ENCODE data around the gene LRFN4.
A peak's percentile ranks its signal among the peaks of the same experiment; 100 is the strongest.

The LRFN4 gene

DNA sequence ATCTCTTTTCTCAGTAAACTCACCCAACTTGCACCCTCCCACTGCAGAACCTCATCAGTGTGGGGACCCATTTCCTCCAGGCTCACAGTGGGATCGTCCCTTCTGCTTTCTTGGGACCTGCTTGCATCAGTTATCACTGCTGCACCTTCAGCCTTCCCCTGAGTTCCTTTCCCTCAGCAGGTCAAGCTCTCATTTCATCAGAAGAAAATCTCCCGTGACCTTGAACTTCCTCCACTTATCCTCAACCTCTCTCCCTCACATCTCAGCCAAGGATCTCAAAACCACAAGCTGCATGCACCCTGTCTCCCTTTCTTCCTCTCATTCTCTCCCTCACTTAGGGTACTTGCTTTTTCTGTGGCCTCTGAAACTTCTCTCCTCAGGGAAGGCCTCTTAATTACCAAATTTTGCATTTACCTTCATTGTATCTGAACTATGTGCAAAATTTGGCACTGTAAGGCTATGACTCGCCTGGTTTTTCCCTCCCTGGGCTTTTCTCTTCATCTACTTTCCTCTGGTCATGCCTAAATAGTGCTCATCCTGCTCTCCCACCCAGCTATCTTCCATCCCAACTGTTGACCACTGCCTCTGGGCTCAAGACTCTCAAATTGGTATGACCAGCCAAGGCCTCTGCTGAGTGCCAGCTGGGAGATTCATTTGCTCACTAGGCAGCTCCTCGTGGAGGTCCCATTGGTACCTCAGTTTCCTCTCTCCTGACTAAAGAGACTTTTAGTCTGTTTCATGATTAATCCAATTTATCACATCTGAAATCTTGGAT, 16.4 kb upstream of the LRFN4 start:
- no peak for ATAC-seq
- no peak for TF ChIP-seq PPARA (CRISPR knock-in tag; IDR thresholded peaks at IDR 0.05; ENCODE audit: borderline replicate concordance)
- no peak for TF ChIP-seq ISL1 (CRISPR knock-in tag; IDR thresholded peaks at IDR 0.05)
- TF ChIP-seq TOX (CRISPR knock-in tag; IDR thresholded peaks at IDR 0.05; ENCODE audit: borderline replicate concordance): no peak
- no peak for TF ChIP-seq RARB (CRISPR knock-in tag; IDR thresholded peaks at IDR 0.05)
- TF ChIP-seq ZNF8 (CRISPR knock-in tag; IDR thresholded peaks at IDR 0.05): no peak

- no peak for ATAC-seq
- TF ChIP-seq BACH2 (CRISPR knock-in tag; IDR thresholded peaks at IDR 0.05; ENCODE audit: borderline replicate concordance) (no peak), ZNF8 (CRISPR knock-in tag; IDR thresholded peaks at IDR 0.05) (no peak), ISL1 (CRISPR knock-in tag; IDR thresholded peaks at IDR 0.05) (no peak), ZNF70 (CRISPR knock-in tag; IDR thresholded peaks at IDR 0.05) (no peak), POU6F1 (CRISPR knock-in tag; IDR thresholded peaks at IDR 0.05; ENCODE audit: borderline replicate concordance, low read depth) (no peak), ZNF565 (CRISPR knock-in tag; conservative IDR thresholded peaks at IDR 0.05; ENCODE audit: low read depth) (no peak), TSHZ2 (CRISPR knock-in tag; IDR thresholded peaks at IDR 0.05) (no peak), OSR1 (CRISPR knock-in tag; IDR thresholded peaks at IDR 0.05) (no peak), ZFP30 (CRISPR knock-in tag; IDR thresholded peaks at IDR 0.05) (no peak), GLIS3 (CRISPR knock-in tag; IDR thresholded peaks at IDR 0.05) (no peak), ARNTL (CRISPR knock-in tag; IDR thresholded peaks at IDR 0.05; ENCODE audit: borderline replicate concordance, low read depth) (no peak), ZC3H10 (CRISPR knock-in tag; IDR thresholded peaks at IDR 0.05) (no peak), ESRRG (CRISPR knock-in tag; IDR thresholded peaks at IDR 0.05) (no peak), ZFP3 (CRISPR knock-in tag; IDR thresholded peaks at IDR 0.05) (no peak), PPARA (CRISPR knock-in tag; IDR thresholded peaks at IDR 0.05; ENCODE audit: borderline replicate concordance) (no peak), SNAI2 (CRISPR knock-in tag; IDR thresholded peaks at IDR 0.05) (no peak), CSDC2 (CRISPR knock-in tag; IDR thresholded peaks at IDR 0.05) (no peak)
- TF ChIP-seq, protein P1, sequence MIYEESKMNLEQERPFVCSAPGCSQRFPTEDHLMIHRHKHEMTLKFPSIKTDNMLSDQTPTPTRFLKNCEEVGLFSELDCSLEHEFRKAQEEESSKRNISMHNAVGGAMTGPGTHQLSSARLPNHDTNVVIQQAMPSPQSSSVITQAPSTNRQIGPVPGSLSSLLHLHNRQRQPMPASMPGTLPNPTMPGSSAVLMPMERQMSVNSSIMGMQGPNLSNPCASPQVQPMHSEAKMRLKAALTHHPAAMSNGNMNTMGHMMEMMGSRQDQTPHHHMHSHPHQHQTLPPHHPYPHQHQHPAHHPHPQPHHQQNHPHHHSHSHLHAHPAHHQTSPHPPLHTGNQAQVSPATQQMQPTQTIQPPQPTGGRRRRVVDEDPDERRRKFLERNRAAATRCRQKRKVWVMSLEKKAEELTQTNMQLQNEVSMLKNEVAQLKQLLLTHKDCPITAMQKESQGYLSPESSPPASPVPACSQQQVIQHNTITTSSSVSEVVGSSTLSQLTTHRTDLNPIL (CRISPR knock-in tag; IDR thresholded peaks at IDR 0.05; ENCODE audit: low read depth): no peak
- TF ChIP-seq, protein P2, sequence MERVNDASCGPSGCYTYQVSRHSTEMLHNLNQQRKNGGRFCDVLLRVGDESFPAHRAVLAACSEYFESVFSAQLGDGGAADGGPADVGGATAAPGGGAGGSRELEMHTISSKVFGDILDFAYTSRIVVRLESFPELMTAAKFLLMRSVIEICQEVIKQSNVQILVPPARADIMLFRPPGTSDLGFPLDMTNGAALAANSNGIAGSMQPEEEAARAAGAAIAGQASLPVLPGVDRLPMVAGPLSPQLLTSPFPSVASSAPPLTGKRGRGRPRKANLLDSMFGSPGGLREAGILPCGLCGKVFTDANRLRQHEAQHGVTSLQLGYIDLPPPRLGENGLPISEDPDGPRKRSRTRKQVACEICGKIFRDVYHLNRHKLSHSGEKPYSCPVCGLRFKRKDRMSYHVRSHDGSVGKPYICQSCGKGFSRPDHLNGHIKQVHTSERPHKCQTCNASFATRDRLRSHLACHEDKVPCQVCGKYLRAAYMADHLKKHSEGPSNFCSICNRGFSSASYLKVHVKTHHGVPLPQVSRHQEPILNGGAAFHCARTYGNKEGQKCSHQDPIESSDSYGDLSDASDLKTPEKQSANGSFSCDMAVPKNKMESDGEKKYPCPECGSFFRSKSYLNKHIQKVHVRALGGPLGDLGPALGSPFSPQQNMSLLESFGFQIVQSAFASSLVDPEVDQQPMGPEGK (CRISPR knock-in tag; IDR thresholded peaks at IDR 0.05; ENCODE audit: borderline replicate concordance): no peak
These were observed 15.0 kb upstream of the LRFN4 start for GRCh38 chr11:66841861-66842260.

GRCh38 chr11:66842501-66842895, 14.4 kb upstream of the LRFN4 start:
- no peak for TF ChIP-seq ZNF8 (CRISPR knock-in tag; IDR thresholded peaks at IDR 0.05)
- no peak for TF ChIP-seq ZFP3 (CRISPR knock-in tag; IDR thresholded peaks at IDR 0.05)
- TF ChIP-seq OSR1 (CRISPR knock-in tag; IDR thresholded peaks at IDR 0.05): no peak
- TF ChIP-seq ZNF70 (CRISPR knock-in tag; IDR thresholded peaks at IDR 0.05): no peak
- peak; percentile 23; the same call in 2 of the 3 replicates for ATAC-seq

Data from SK-N-SH treated with all-trans-retinoic acid at 6 μM for 48 hours (cell line).